DND-41 (cell line): ENCODE data around the gene ZNF827.

ENCODE experiments used
- EZH2 ChIP-seq: IDR thresholded peaks from 3 replicates; pipeline ENCODE4 v1.6.1; 2012; ENCODE audit warnings: borderline replicate concordance, low read depth, mild to moderate bottlenecking, moderate library complexity, low read length, inconsistent platforms; ENCODE audit not compliant: severe bottlenecking
- TF ChIP-seq, protein P1 (sequence below): IDR thresholded peaks from 2 replicates; pipeline ENCODE4 v1.5.1; 2012; ENCODE audit warnings: borderline replicate concordance, low read length, moderate library complexity, mild to moderate bottlenecking; ENCODE audit not compliant: poor library complexity, severe bottlenecking; ENCODE audit errors: extremely low read depth

DNA sequence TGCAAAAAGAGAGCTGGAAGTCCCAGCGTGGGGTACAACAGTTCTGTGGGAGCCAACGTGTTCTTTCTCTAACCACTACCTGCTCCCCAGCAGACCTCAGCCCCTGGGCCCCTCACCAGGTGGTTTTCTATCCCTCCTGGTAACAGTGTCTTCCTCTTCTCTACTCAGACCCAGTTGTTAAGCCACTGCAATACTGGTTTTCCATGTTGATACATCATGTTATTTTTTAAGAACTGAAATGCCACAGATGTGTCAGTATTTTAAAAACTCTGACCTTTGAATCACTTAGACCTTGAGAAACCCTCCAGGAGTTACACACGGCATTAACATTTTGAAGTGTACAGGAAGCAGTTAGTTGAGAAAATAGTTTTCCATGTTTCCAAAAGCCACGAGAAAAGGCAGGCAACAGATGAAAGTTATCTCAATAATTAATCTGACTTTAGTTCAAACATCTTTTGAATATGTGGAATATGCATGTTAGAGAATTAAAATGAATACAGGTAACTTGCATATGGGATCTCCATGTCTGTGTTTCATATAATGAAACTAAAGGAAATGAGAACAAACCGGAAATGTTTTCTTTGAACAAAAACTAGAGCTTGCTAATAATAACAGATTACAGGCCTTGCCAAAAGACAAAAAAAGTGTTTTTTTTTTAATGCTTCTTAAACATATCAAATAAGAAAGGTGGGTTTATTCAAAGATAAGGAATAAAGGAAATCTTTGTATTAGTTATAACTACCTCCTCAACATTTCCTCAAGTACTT is 108.8 kb downstream of the ZNF827 start:
- TF ChIP-seq, protein P1, sequence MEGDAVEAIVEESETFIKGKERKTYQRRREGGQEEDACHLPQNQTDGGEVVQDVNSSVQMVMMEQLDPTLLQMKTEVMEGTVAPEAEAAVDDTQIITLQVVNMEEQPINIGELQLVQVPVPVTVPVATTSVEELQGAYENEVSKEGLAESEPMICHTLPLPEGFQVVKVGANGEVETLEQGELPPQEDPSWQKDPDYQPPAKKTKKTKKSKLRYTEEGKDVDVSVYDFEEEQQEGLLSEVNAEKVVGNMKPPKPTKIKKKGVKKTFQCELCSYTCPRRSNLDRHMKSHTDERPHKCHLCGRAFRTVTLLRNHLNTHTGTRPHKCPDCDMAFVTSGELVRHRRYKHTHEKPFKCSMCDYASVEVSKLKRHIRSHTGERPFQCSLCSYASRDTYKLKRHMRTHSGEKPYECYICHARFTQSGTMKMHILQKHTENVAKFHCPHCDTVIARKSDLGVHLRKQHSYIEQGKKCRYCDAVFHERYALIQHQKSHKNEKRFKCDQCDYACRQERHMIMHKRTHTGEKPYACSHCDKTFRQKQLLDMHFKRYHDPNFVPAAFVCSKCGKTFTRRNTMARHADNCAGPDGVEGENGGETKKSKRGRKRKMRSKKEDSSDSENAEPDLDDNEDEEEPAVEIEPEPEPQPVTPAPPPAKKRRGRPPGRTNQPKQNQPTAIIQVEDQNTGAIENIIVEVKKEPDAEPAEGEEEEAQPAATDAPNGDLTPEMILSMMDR = no peak
- no peak for TF ChIP-seq EZH2
